Articular chondrocyte of knee joint (primary cell): ENCODE measurements around the gene NFXL1. TPM values are rescaled to one million over a fixed set of nuclear protein-coding genes. Genes with fewer than 3 reads are reported as not detected.

Experiments used
- total RNA-seq: library from RNA; depleted of rRNA; stranded (reverse); fragments of >200 nt; gene quantifications from 2 replicates; pipeline ENCODE4 v1.2.3, GENCODE V29; 2012

NFXL1 gene
- 8.8 and 12.4 TPM in 2 replicates for total RNA-seq

GRCh38 chr4:47914220-47914925, at the start of gene NFXL1:
NFXL1 (minus strand) TSS chr4:47914583; CDS start chr4:47914203, 380 bp downstream.

DNA sequence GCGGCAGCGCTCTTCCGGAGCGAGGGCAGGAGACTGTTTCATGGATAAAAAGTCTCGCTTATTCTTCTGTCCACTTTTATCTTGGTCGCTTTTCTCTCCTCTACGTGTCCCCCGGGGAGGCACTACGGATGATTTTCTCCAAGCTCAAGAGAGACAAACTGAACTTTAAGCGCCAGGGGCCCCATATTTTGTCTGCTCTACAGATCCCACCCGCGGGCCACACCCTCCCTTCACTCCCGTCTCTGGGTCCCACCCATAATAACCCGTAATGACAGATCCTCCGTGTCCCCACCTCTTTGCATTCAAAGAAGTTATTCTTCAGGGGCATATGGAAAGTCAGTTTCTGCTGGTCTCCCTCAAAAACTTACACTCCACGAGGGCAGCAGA, 76.5 kb downstream of the NFXL1 start, which contains the start of gene CORIN:
CORIN (minus strand) TSS at position 160 of the 387 bp plus-strand sequence; CDS start at position 42, 118 bp downstream.

Other genes with a start within 250 kb of the NFXL1 start
- 0.32 and 0.52 TPM in 2 replicates for gene CORIN, start 76.5 kb downstream of the NFXL1 start, total RNA-seq
- gene CNGA1, start 102.1 kb upstream of the NFXL1 start, total RNA-seq, result 0.11 TPM in 1 of 2 replicates, not detected in the other
- 0.26 and 0.54 TPM in 2 replicates for gene NIPAL1, start 102.2 kb upstream of the NFXL1 start, total RNA-seq
- gene TXK, start 219.7 kb upstream of the NFXL1 start, total RNA-seq, result 0.13 and 0.54 TPM in 2 replicates